PC-9 (cell line): ENCODE measurements around the gene MPZL2. TPM values are rescaled to one million over a fixed set of nuclear protein-coding genes. Genes with fewer than 3 reads are reported as not detected.
A peak's percentile ranks its signal among the peaks of the same experiment; 100 is the strongest.

Experiments
- BruUV-seq: library from RNA; stranded (reverse); fragments of 400-500 nt; replicated peaks from 2 replicates; lab custom pipeline; 2021; lab: Mats Ljungman, UMichigan
- CTCF ChIA-PET: fragments of 300-600 bp; sonication (Branson Sonifier 250); formaldehyde crosslinking; loops from one replicate; lab custom pipeline; 2022; ENCODE audit warnings: antibody characterized with exemption; lab: Charles Lee
- POLR2A ChIA-PET: fragments of 300-600 bp; sonication (Branson Sonifier 250); formaldehyde crosslinking; loops from one replicate; lab custom pipeline; 2022; ENCODE audit warnings: antibody characterized with exemption; ENCODE audit not compliant: unreplicated experiment; lab: Charles Lee
- DNase-seq, 2 experiments: peaks; one replicate each; pipeline versions ENCODE4 v3.0.0 to v3.0.0-alpha.2; 2015 to 2022; ENCODE audit warnings: mixed read lengths in 1 of 2
- H2AFZ ChIP-seq: fragments of 200-600 bp; sonication (generic); 2 replicates; pipeline ENCODE4 v1.8.1; 2017; ENCODE audit warnings: antibody characterized with exemption
- H3F3A ChIP-seq: fragments of 200-600 bp; sonication (generic); 2 replicates; pipeline ENCODE4 v1.8.1; 2017; ENCODE audit warnings: antibody characterized with exemption, mild to moderate bottlenecking, low read depth; ENCODE audit not compliant: insufficient read depth
- H3K27ac ChIP-seq: fragments of 200-600 bp; sonication (generic); 2 replicates; pipeline ENCODE4 v1.6.1; 2016; ENCODE audit warnings: mixed run types
- H3K27me3 ChIP-seq: fragments of 200-600 bp; sonication (generic); 2 replicates; pipeline ENCODE4 v1.6.1; 2016; ENCODE audit warnings: low read depth, mixed run types; ENCODE audit not compliant: insufficient read depth
- H3K36me3 ChIP-seq: fragments of 200-600 bp; sonication (generic); 2 replicates; pipeline ENCODE4 v1.6.1; 2016; ENCODE audit warnings: low read depth, mixed run types
- H3K4me1 ChIP-seq: fragments of 200-600 bp; sonication (generic); replicated peaks from 2 replicates; pipeline ENCODE4 v1.6.1; 2016; ENCODE audit warnings: mixed run types; ENCODE audit not compliant: insufficient read depth
- H3K4me2 ChIP-seq: fragments of 200-600 bp; sonication (generic); 2 replicates; pipeline ENCODE4 v1.6.1; 2017; ENCODE audit warnings: mixed run types
- H3K4me3 ChIP-seq: fragments of 200-600 bp; sonication (generic); 2 replicates; pipeline ENCODE4 v1.6.1; 2016; ENCODE audit warnings: mixed run types
- H3K79me2 ChIP-seq: fragments of 200-600 bp; sonication (generic); 2 replicates; pipeline ENCODE4 v1.6.1; 2017; ENCODE audit warnings: low read depth, mixed run types
- H3K9me2 ChIP-seq: fragments of 200-600 bp; sonication (generic); 2 replicates; pipeline ENCODE4 v1.8.1; 2017; ENCODE audit warnings: mild to moderate bottlenecking; ENCODE audit not compliant: insufficient read depth
- H3K9me3 ChIP-seq: fragments of 200-600 bp; sonication (generic); 2 replicates; pipeline ENCODE4 v1.8.1; 2016; ENCODE audit warnings: low read depth; ENCODE audit not compliant: insufficient read depth
- H4K20me1 ChIP-seq: fragments of 200-600 bp; sonication (generic); 2 replicates; pipeline ENCODE4 v1.8.1; 2017; ENCODE audit not compliant: insufficient read depth
- CTCF ChIP-seq: fragments of 200-600 bp; sonication (generic); conservative IDR thresholded peaks from 2 replicates; pipeline ENCODE4 v1.6.1; 2017; ENCODE audit warnings: mixed run types, antibody characterized with exemption, mild to moderate bottlenecking, moderate library complexity
- EZH2 ChIP-seq: fragments of 200-600 bp; sonication (generic); IDR thresholded peaks from 2 replicates; pipeline ENCODE4 v1.8.0; 2017; ENCODE audit warnings: antibody characterized with exemption, low read depth
- intact Hi-C: fragments of 100-400 bp; cut with micrococcal nuclease; formaldehyde crosslinking; loops from one replicate; pipeline ENCODE4 v1.10.0; 2022; ENCODE audit not compliant: unreplicated experiment
- total RNA-seq: library from RNA; stranded (reverse); gene quantifications from 2 replicates; pipeline ENCODE4 v1.2.3, GENCODE V29; 2021

The MPZL2 gene
- total RNA-seq, 1 experiment from 2014 or later = 43.1 TPM

GRCh38 chr11:118259138-118259537 lies 5.0 kb downstream of the MPZL2 start:
- peaks cover 24% of the 10 kb centered on the region for H3K79me2 ChIP-seq
- no peaks in the 10 kb centered on the region for H3K9me2 ChIP-seq
- H3K36me3 ChIP-seq = peaks cover 45% of the 10 kb centered on the region
- ChIA-PET CTCF (interaction anchor here (0.5 kb wide), 1 partner anchor 60 kb away, joined by 4 read pairs; no protein-coding TSS in a partner anchor), POLR2A (no interaction called here)
- H3K27me3 ChIP-seq = no peaks in the 10 kb centered on the region
- H3K27ac ChIP-seq = no peak overlapping the region
- peak in 1 of 2 experiments; percentile 8 for DNase-seq
- no peaks in the 10 kb centered on the region for H3K9me3 ChIP-seq
- no TSS peak for BruUV-seq
- peaks cover 14% of the 10 kb centered on the region for H3K4me1 ChIP-seq
- no peak overlapping the region for H3K4me3 ChIP-seq
- intact Hi-C loops = no loop called here
- H2AFZ ChIP-seq = no peak overlapping the region
- H4K20me1 ChIP-seq = no peaks in the 10 kb centered on the region
- no peak overlapping the region for H3K4me2 ChIP-seq
- peaks cover 23% of the 10 kb centered on the region for H3F3A ChIP-seq
- no peak for TF ChIP-seq EZH2
- TF ChIP-seq CTCF = no peak

GRCh38 chr11:118258410-118258809 lies 5.7 kb downstream of the MPZL2 start:
- H3K36me3 ChIP-seq = peaks cover 45% of the 10 kb centered on the region
- peaks cover 21% of the 10 kb centered on the region for H3F3A ChIP-seq
- no peak overlapping the region for H2AFZ ChIP-seq
- no peaks in the 10 kb centered on the region for H3K9me2 ChIP-seq
- peaks cover 14% of the 10 kb centered on the region for H3K4me1 ChIP-seq
- CTCF ChIA-PET = no interaction called here
- TF ChIP-seq EZH2 (no peak), CTCF (peak; percentile 60)
- no peaks in the 10 kb centered on the region for H4K20me1 ChIP-seq
- POLR2A ChIA-PET = no interaction called here
- H3K27me3 ChIP-seq = no peaks in the 10 kb centered on the region
- intact Hi-C loops = no loop called here
- no peak overlapping the region for H3K27ac ChIP-seq
- no TSS peak for BruUV-seq
- H3K79me2 ChIP-seq = peaks cover 21% of the 10 kb centered on the region
- no peaks in the 10 kb centered on the region for H3K9me3 ChIP-seq
- no peak overlapping the region for H3K4me3 ChIP-seq
- DNase-seq = peak in 1 of 2 experiments; percentile 34
- H3K4me2 ChIP-seq = no peak overlapping the region

- peak overlapping the region; percentile 88 for H3K27ac ChIP-seq
- BruUV-seq = TSS peak; percentile 52
- no peaks in the 10 kb centered on the region for H3K9me3 ChIP-seq
- ChIA-PET POLR2A (interaction anchor here (0.6 to 0.7 kb wide), 3 partner anchors 10 to 101 kb away, joined by 3 to 5 read pairs (median 3); no protein-coding TSS in a partner anchor), CTCF (no interaction called here)
- H3K4me1 ChIP-seq = peaks cover 26% of the 10 kb centered on the region
- peak overlapping the region; percentile 72 for H3K4me3 ChIP-seq
- no peaks in the 10 kb centered on the region for H3K9me2 ChIP-seq
- no peaks in the 10 kb centered on the region for H3K27me3 ChIP-seq
- intact Hi-C loops = loop anchor here (1.0 to 2.0 kb wide), 4 partner anchors 11 to 183 kb away; no protein-coding TSS in a partner anchor
- H4K20me1 ChIP-seq = no peaks in the 10 kb centered on the region
- no peak for DNase-seq
- H3K36me3 ChIP-seq = peaks cover 5% of the 10 kb centered on the region; the same call in 1 of the 2 replicates
- TF ChIP-seq CTCF (no peak), EZH2 (no peak)
- H2AFZ ChIP-seq = peak overlapping the region; percentile 86
- peaks cover 37% of the 10 kb centered on the region for H3F3A ChIP-seq
- H3K79me2 ChIP-seq = peaks cover 37% of the 10 kb centered on the region
- peak overlapping the region; percentile 86 for H3K4me2 ChIP-seq
Observed at GRCh38 chr11:118252688-118253087, 11.4 kb downstream of the MPZL2 start.
